IMR-90 (cell line): Measurements from ENCODE around the gene PRRC1. TPM values are rescaled to one million over a fixed set of nuclear protein-coding genes. Genes with fewer than 3 reads are reported as not detected.

Experiments used
- ATAC-seq: fragments of 200-7000 bp; cut with Tn5 transposase; 2 replicates; pipeline ENCODE4 v1.9.1; 2020; ENCODE audit warnings: low read depth, mild to moderate bottlenecking, moderate library complexity
- BruUV-seq: library from RNA; stranded (reverse); fragments of 400-500 nt; replicated peaks from 2 replicates; lab custom pipeline; 2021; lab: Mats Ljungman, UMichigan
- CTCF ChIA-PET: fragments of 300-600 bp; formaldehyde crosslinking; extraction: SDS; loops from one replicate; lab custom pipeline; 2021; ENCODE audit warnings: antibody characterized with exemption; lab: Yijun Ruan, JAX
- POLR2A ChIA-PET: fragments of 300-600 bp; sonication (Branson Sonifier 250); formaldehyde crosslinking; loops from one replicate; lab custom pipeline; 2022; ENCODE audit warnings: antibody characterized with exemption; ENCODE audit not compliant: unreplicated experiment; lab: Charles Lee
- DNase-seq: peaks from one replicate; pipeline ENCODE4 v3.0.0; 2013
- H2AFZ ChIP-seq: replicated peaks from 2 replicates; pipeline ENCODE3; 2013; ENCODE audit warnings: low read length, mild to moderate bottlenecking; ENCODE audit not compliant: poor library complexity
- H2AK5ac ChIP-seq: 2 replicates; pipeline ENCODE4 v1.6.1; 2013; ENCODE audit warnings: low read depth, low read length, inconsistent platforms
- H2AK9ac ChIP-seq: replicated peaks from 2 replicates; pipeline ENCODE3; 2013; ENCODE audit warnings: mild to moderate bottlenecking, low read depth, low read length, moderate library complexity; ENCODE audit not compliant: poor library complexity
- H2BK120ac ChIP-seq: 2 replicates; pipeline ENCODE4 v1.6.1; 2013; ENCODE audit warnings: low read depth, low read length, inconsistent platforms
- H2BK15ac ChIP-seq: 3 replicates; pipeline ENCODE4 v1.6.1; 2013; ENCODE audit warnings: low read depth, low read length, inconsistent platforms
- H2BK20ac ChIP-seq: 2 replicates; pipeline ENCODE4 v1.6.1; 2013; ENCODE audit warnings: low read depth, mild to moderate bottlenecking, inconsistent platforms, low read length, moderate library complexity
- H2BK5ac ChIP-seq: 2 replicates; pipeline ENCODE4 v1.6.1; 2013; ENCODE audit warnings: mild to moderate bottlenecking, low read depth, low read length, inconsistent platforms; ENCODE audit not compliant: poor library complexity, severe bottlenecking
- H3K14ac ChIP-seq: replicated peaks from 2 replicates; pipeline ENCODE4 v1.6.1; 2013; ENCODE audit warnings: low read depth, low read length, inconsistent platforms
- H3K18ac ChIP-seq: 2 replicates; pipeline ENCODE4 v1.6.1; 2013; ENCODE audit warnings: low read depth, low read length, control low read depth
- H3K23ac ChIP-seq: 2 replicates; pipeline ENCODE4 v1.6.1; 2013; ENCODE audit warnings: low read depth, low read length, inconsistent platforms
- H3K27ac ChIP-seq: 2 replicates; pipeline ENCODE4 v1.5.1; 2013; ENCODE audit warnings: mild to moderate bottlenecking, control low read depth, low read length; ENCODE audit not compliant: insufficient read depth
- H3K27me3 ChIP-seq: 2 replicates; pipeline ENCODE4 v1.6.1; 2013; ENCODE audit warnings: low read length; ENCODE audit not compliant: control insufficient read depth, insufficient read depth
- H3K36me3 ChIP-seq: 2 replicates; pipeline ENCODE4 v1.6.1; 2013; ENCODE audit warnings: low read length, mixed read lengths; ENCODE audit not compliant: control insufficient read depth, insufficient read depth
- H3K4ac ChIP-seq: 2 replicates; pipeline ENCODE4 v1.6.1; 2013; ENCODE audit warnings: low read depth, low read length, inconsistent platforms
- H3K4me1 ChIP-seq: 2 replicates; pipeline ENCODE4 v1.6.1; 2013; ENCODE audit warnings: low read length, mixed read lengths; ENCODE audit not compliant: control insufficient read depth, insufficient read depth
- H3K4me2 ChIP-seq: 2 replicates; pipeline ENCODE4 v1.6.1; 2013; ENCODE audit warnings: low read depth, mild to moderate bottlenecking, control low read depth, low read length, moderate library complexity
- H3K4me3 ChIP-seq: 2 replicates; pipeline ENCODE4 v1.5.1; 2013; ENCODE audit warnings: low read depth, mild to moderate bottlenecking, control low read depth, low read length, moderate library complexity; ENCODE audit not compliant: insufficient read depth
- H3K56ac ChIP-seq: 2 replicates; pipeline ENCODE4 v1.6.1; 2013; ENCODE audit warnings: low read length, inconsistent platforms; ENCODE audit not compliant: insufficient read depth; ENCODE audit errors: extremely low read depth
- H3K79me1 ChIP-seq, 2 experiments: 2 replicates each; pipeline ENCODE4 v1.6.1; 2013; ENCODE audit warnings: low read length in 2 of 2, inconsistent platforms in 1 of 2, low read depth in 1 of 2
- H3K9ac ChIP-seq: 2 replicates; pipeline ENCODE4 v1.6.1; 2013; ENCODE audit warnings: low read depth, low read length, control low read depth
- H3K9me1 ChIP-seq: 2 replicates; pipeline ENCODE4 v1.6.1; 2013; ENCODE audit warnings: low read length, inconsistent platforms; ENCODE audit not compliant: insufficient read depth
- H3K9me3 ChIP-seq: 2 replicates; pipeline ENCODE4 v1.6.1; 2013; ENCODE audit warnings: low read length; ENCODE audit not compliant: control insufficient read depth, insufficient read depth
- H4K20me1 ChIP-seq: 2 replicates; pipeline ENCODE4 v1.6.1; 2013; ENCODE audit warnings: low read length, inconsistent platforms; ENCODE audit not compliant: insufficient read depth
- H4K5ac ChIP-seq: 2 replicates; pipeline ENCODE4 v1.6.1; 2013; ENCODE audit warnings: mild to moderate bottlenecking, low read depth, low read length, control low read depth
- H4K8ac ChIP-seq, 2 experiments: 2 replicates each; pipeline ENCODE4 v1.6.1; 2013; ENCODE audit warnings: low read depth in 2 of 2, low read length in 2 of 2, control low read depth in 1 of 2, inconsistent platforms in 1 of 2
- H4K91ac ChIP-seq: 2 replicates; pipeline ENCODE4 v1.6.1; 2013; ENCODE audit warnings: low read depth, low read length, inconsistent platforms; ENCODE audit not compliant: insufficient read depth
- BHLHE40 ChIP-seq: fragments of 150-350 bp; IDR thresholded peaks from 2 replicates; pipeline ENCODE4 v1.6.1; 2016; ENCODE audit warnings: mild to moderate bottlenecking, low read depth, low read length
- CHD1 ChIP-seq: IDR thresholded peaks from 2 replicates; pipeline ENCODE4 v1.6.1; 2012; ENCODE audit warnings: low read depth, low read length, improper control_type of control experiment
- FOS ChIP-seq: fragments of 150-350 bp; IDR thresholded peaks from 2 replicates; pipeline ENCODE4 v1.6.1; 2016; ENCODE audit warnings: low read depth, low read length
- MAFK ChIP-seq: IDR thresholded peaks from 2 replicates; pipeline ENCODE4 v1.6.1; 2012; ENCODE audit warnings: low read depth, low read length, improper control_type of control experiment
- MAZ ChIP-seq: IDR thresholded peaks from 2 replicates; pipeline ENCODE4 v1.6.1; 2012; ENCODE audit warnings: low read depth, mild to moderate bottlenecking, low read length, improper control_type of control experiment, moderate library complexity, borderline replicate concordance
- MXI1 ChIP-seq: IDR thresholded peaks from 2 replicates; pipeline ENCODE4 v1.6.1; 2012; ENCODE audit warnings: low read depth, mild to moderate bottlenecking, low read length, moderate library complexity, borderline replicate concordance
- NFE2L2 ChIP-seq: fragments of 150-350 bp; IDR thresholded peaks from 2 replicates; pipeline ENCODE4 v1.6.1; 2016; ENCODE audit warnings: low read depth, mild to moderate bottlenecking, low read length
- POLR2A ChIP-seq: IDR thresholded peaks from 2 replicates; pipeline ENCODE4 v1.6.1; 2012; ENCODE audit warnings: mild to moderate bottlenecking, low read depth, low read length
- RAD21 ChIP-seq: IDR thresholded peaks from 2 replicates; pipeline ENCODE4 v1.6.1; 2012; ENCODE audit warnings: low read length, improper control_type of control experiment
- RCOR1 ChIP-seq: IDR thresholded peaks from 2 replicates; pipeline ENCODE4 v1.6.1; 2012; ENCODE audit warnings: mild to moderate bottlenecking, low read length, improper control_type of control experiment; ENCODE audit not compliant: insufficient replicate concordance
- RFX5 ChIP-seq: IDR thresholded peaks from 2 replicates; pipeline ENCODE4 v1.8.0; 2012; ENCODE audit warnings: low read depth, mild to moderate bottlenecking, low read length, moderate library complexity
- SMC3 ChIP-seq: fragments of 150-350 bp; IDR thresholded peaks from 2 replicates; pipeline ENCODE4 v1.6.1; 2016; ENCODE audit warnings: low read depth, mild to moderate bottlenecking, antibody characterized with exemption, low read length, moderate library complexity
- WGBS, 2 experiments: methylation state at CpG; one replicate each; pipeline versions ENCODE4 v1.1.5 to v1.1.7; 2013; ENCODE audit warnings: missing lambda C conversion rate in 2 of 2; ENCODE audit not compliant: insufficient read length in 1 of 2; ENCODE audit errors: extremely low coverage in 2 of 2; 5-methylcytosine and 5-hydroxymethylcytosine counted together
- dilution Hi-C: fragments of 300-500 bp; cut with HindIII; formaldehyde crosslinking; loops from one replicate; pipeline ENCODE4 v1.14.3; 2018; ENCODE audit warnings: low sequenced_read_pairs; ENCODE audit not compliant: unreplicated experiment
- in situ Hi-C: fragments of 300-500 bp; cut with MboI; formaldehyde crosslinking; loops from 3 replicates; pipeline ENCODE4 v1.14.3; 2019; ENCODE audit warnings: low sequenced_read_pairs, inconsistent platforms, mixed read lengths
- intact Hi-C: fragments of 100-400 bp; cut with micrococcal nuclease; formaldehyde crosslinking; loops from 2 replicates; pipeline ENCODE4 v1.10.0; 2022
- polyA plus RNA-seq, 3 experiments: library from polyadenylated mRNA; depleted of rRNA; stranded (reverse); fragments of >200 nt; gene quantifications; 2 replicates each; pipeline ENCODE4 v1.2.3, GENCODE V29; 2012; ENCODE audit warnings: low replicate concordance in 1 of 3
- total RNA-seq: library from RNA; depleted of rRNA; stranded (reverse); fragments of >200 nt; gene quantifications from 2 replicates; pipeline ENCODE4 v1.2.3, GENCODE V29; 2012
- TF ChIP-seq, protein P1 (sequence below): fragments of 150-350 bp; IDR thresholded peaks from 2 replicates; pipeline ENCODE4 v1.6.1; 2017; ENCODE audit warnings: mild to moderate bottlenecking, antibody characterized with exemption, low read length, low read depth
- TF ChIP-seq, protein P2 (sequence below): conservative IDR thresholded peaks from 2 replicates; pipeline ENCODE4 v1.5.1; 2012; ENCODE audit warnings: mild to moderate bottlenecking, low read depth, low read length, improper control_type of control experiment
- TF ChIP-seq, protein P3 (sequence below): fragments of 150-350 bp; IDR thresholded peaks from 2 replicates; pipeline ENCODE4 v1.6.1; 2016; ENCODE audit warnings: low read depth, mild to moderate bottlenecking, low read length, moderate library complexity, borderline replicate concordance

The PRRC1 gene
- total and polyA plus RNA-seq, 2 of the 4 experiments (the other 2 are of a cell fraction) = 46.8 to 63.1 TPM

DNA sequence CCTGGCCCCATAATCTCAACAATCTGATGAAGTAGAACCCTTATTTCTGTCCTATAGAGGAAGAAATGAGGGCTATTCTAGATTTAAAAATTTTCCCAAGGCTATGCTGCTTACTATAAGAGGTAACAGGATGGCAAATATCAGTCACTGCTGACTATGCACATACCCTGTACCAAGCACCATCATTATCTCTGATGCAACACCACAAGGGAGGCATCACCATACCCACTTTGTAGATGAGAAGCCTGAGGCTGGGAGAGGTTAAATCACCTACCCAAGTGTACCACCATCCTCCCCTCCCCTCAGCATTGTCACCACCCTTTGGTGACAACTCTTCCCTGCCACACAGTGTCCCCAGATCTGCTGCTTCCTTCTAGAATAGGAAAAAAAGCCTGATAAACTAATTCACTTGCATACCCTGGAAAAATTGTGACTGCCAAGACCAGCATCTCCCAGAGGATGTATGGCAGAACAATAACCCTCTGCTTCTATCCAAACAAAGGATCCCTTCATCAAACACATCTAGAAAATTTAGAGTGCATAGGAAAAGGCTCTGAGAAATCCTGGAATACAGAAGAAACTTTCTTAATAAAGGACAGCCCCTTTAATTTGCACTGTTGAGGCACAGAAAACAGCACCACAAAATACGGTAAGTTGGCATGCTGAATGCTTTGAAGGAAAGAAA is 48.3 kb downstream of the PRRC1 start:
- ATAC-seq = no peak
- TF ChIP-seq MXI1 (no peak), RAD21 (no peak), MAZ (no peak), POLR2A (no peak), RCOR1 (no peak), FOS (no peak), SMC3 (no peak), BHLHE40 (no peak), MAFK (no peak), NFE2L2 (no peak), CHD1 (no peak), RFX5 (no peak)
- TF ChIP-seq, protein P1, sequence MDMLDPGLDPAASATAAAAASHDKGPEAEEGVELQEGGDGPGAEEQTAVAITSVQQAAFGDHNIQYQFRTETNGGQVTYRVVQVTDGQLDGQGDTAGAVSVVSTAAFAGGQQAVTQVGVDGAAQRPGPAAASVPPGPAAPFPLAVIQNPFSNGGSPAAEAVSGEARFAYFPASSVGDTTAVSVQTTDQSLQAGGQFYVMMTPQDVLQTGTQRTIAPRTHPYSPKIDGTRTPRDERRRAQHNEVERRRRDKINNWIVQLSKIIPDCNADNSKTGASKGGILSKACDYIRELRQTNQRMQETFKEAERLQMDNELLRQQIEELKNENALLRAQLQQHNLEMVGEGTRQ = no peak
- TF ChIP-seq, protein P2, sequence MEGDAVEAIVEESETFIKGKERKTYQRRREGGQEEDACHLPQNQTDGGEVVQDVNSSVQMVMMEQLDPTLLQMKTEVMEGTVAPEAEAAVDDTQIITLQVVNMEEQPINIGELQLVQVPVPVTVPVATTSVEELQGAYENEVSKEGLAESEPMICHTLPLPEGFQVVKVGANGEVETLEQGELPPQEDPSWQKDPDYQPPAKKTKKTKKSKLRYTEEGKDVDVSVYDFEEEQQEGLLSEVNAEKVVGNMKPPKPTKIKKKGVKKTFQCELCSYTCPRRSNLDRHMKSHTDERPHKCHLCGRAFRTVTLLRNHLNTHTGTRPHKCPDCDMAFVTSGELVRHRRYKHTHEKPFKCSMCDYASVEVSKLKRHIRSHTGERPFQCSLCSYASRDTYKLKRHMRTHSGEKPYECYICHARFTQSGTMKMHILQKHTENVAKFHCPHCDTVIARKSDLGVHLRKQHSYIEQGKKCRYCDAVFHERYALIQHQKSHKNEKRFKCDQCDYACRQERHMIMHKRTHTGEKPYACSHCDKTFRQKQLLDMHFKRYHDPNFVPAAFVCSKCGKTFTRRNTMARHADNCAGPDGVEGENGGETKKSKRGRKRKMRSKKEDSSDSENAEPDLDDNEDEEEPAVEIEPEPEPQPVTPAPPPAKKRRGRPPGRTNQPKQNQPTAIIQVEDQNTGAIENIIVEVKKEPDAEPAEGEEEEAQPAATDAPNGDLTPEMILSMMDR = no peak
- TF ChIP-seq, protein P3, sequence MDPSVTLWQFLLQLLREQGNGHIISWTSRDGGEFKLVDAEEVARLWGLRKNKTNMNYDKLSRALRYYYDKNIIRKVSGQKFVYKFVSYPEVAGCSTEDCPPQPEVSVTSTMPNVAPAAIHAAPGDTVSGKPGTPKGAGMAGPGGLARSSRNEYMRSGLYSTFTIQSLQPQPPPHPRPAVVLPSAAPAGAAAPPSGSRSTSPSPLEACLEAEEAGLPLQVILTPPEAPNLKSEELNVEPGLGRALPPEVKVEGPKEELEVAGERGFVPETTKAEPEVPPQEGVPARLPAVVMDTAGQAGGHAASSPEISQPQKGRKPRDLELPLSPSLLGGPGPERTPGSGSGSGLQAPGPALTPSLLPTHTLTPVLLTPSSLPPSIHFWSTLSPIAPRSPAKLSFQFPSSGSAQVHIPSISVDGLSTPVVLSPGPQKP = no peak

More for the DNA sequence above, 48.3 kb downstream of the PRRC1 start:
- Histone ChIP-seq H3K23ac (no peak overlapping the region), H3K27me3 (peaks cover 6% of the 10 kb centered on the region), H2AFZ (no peak overlapping the region), H4K91ac (no peak overlapping the region), H2AK5ac (no peak overlapping the region), H3K4me1 (peaks cover 7% of the 10 kb centered on the region), H3K4me3 (no peak overlapping the region), H2BK5ac (no peak overlapping the region), H4K5ac (no peak overlapping the region), H3K18ac (no peak overlapping the region), H2BK20ac (no peak overlapping the region), H2BK15ac (no peak overlapping the region), H3K4me2 (no peak overlapping the region), H3K4ac (no peak overlapping the region), H3K9me3 (0 out of 2 replicates have a peak, but pooled peaks cover 2% of the 10 kb centered on the region), H3K27ac (no peak overlapping the region), H2BK120ac (no peak overlapping the region), H2AK9ac (no peak overlapping the region), H4K8ac (no peak overlapping the region), H3K14ac (no peak overlapping the region), H3K9ac (no peak overlapping the region), H4K20me1 (no peaks in the 10 kb centered on the region), H3K9me1 (no peaks in the 10 kb centered on the region), H3K56ac (no peak overlapping the region), H3K79me1 (no peaks in the 10 kb centered on the region), H3K36me3 (no peaks in the 10 kb centered on the region)
- no CpG with 5 or more reads among the region's 1 CpG for WGBS, 2 experiments
- no peak for DNase-seq
- in situ Hi-C loops (loop anchor here (5.0 to 25.0 kb wide), 4 partner anchors 322 to 922 kb away; partner anchors contain the start of gene SLC12A2), intact Hi-C loops (loop anchor here (2.0 kb wide), 1 partner anchor 181 kb away; no protein-coding TSS in a partner anchor), dilution Hi-C loops (no loop called here)
- no TSS peak for BruUV-seq
- ChIA-PET POLR2A (no interaction called here), CTCF (interaction anchor here (0.7 kb wide), 1 partner anchor 607 kb away, joined by 3 read pairs; no protein-coding TSS in a partner anchor)
